Duodenal mucosa (tissue), 2 donors: Measurements from ENCODE around the gene TMX2.

ENCODE experiments used
- H3K27ac ChIP-seq: one replicate; pipeline ENCODE4 v1.7.0; 2013; ENCODE audit warnings: low read depth, low read length
- H3K27me3 ChIP-seq, 2 donors: one replicate each; pipeline ENCODE4 v1.7.0; 2013; ENCODE audit warnings: low read length in 2 of 2, control low read depth in 1 of 2; ENCODE audit not compliant: insufficient read depth in 2 of 2, control insufficient read depth in 1 of 2
- H3K36me3 ChIP-seq, 2 donors: one replicate each; pipeline ENCODE4 v1.7.0; 2013; ENCODE audit warnings: low read length in 2 of 2, control low read depth in 1 of 2; ENCODE audit not compliant: insufficient read depth in 2 of 2, control insufficient read depth in 1 of 2
- H3K4me1 ChIP-seq, 2 donors: one replicate each; pipeline ENCODE4 v1.7.0; 2013; ENCODE audit warnings: low read length in 2 of 2, control low read depth in 1 of 2; ENCODE audit not compliant: insufficient read depth in 2 of 2, control insufficient read depth in 1 of 2
- H3K4me3 ChIP-seq, 2 donors: one replicate each; pipeline ENCODE4 v1.7.0; 2013; ENCODE audit warnings: low read length in 2 of 2, low read depth in 1 of 2
- H3K9ac ChIP-seq, 2 donors: one replicate each; pipeline ENCODE4 v1.7.0; 2013; ENCODE audit warnings: low read length in 2 of 2, low read depth in 1 of 2
- H3K9me3 ChIP-seq, 2 donors: one replicate each; pipeline ENCODE4 v1.7.0; 2013; ENCODE audit warnings: low read length in 2 of 2, control low read depth in 1 of 2; ENCODE audit not compliant: control insufficient read depth in 1 of 2

The TMX2 gene

GRCh38 chr11:57788703-57789088 lies 76.3 kb downstream of the TMX2 start:
- Histone ChIP-seq H3K27me3 (no peaks in the 10 kb centered on the region), H3K4me3 (peak overlapping the region in 1 of 2 donors; percentile 13), H3K27ac (no peak overlapping the region), H3K9me3 (no peaks in the 10 kb centered on the region), H3K4me1 (peaks cover 73 to 86% of the 10 kb centered on the region in 2 donors), H3K9ac (no peak overlapping the region), H3K36me3 (peaks cover 4 to 16% of the 10 kb centered on the region in 2 donors)
